GM21619 (cell line): ENCODE data around the gene IL23A.

Experiments used
- ATAC-seq: cut with Tn5 transposase; IDR thresholded peaks from one replicate; pipeline ENCODE4 v1.9.1; 2021; ENCODE audit not compliant: unreplicated experiment

The IL23A gene

DNA sequence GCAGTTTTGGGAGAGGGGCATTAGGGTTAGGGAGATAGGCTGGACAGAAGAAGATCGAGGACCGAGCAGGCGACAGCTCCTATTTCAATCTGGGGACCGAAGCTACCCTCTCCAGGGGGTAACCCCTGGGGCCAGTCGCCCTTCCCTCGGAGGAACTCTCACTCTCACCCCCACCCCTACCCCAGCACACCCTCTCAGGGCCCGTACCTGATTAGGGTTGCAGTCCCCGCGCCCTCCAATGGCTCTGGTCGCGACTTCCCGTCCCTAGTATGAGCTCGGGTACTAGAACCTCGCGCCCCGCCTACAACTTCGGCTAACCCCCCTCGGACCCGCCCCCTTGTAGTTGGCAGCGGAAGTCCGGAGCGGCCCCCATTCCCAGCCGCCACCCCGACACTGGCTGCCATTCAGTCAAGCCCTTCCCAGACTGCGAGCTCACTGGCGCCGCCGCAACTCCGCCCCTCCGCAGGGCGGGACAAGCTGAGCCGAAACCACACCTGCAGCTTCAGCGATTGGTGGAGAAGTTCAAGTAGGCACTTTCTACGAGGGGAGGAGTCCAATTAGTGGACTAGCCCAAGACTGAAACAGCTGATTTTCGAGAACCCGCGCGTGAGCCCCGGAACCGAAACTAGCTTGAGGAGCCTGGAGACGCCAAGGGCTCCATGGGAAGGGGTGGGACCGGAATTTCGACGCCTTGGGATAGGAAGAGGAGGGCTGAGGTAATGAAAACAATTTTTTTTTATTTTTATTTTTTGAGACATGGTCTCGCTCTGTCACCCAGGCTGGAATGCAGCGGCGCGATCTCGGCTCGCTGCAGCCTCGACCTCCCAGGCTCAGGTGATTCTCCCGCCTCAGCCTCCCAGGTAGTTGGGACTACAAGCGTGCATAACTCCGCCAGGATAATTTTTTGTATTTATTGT is 21.4 kb downstream of the IL23A start, which contains the start of gene STAT2:
Gene STAT2, minus strand, starts transcription at position 257 of the 917 bp plus-strand sequence. CDS start 3,536 bp downstream, outside the sequence.
- ATAC-seq: peak; percentile 94

GRCh38 chr12:56361487-56362129 is 22.9 kb downstream of the IL23A start:
- no peak for ATAC-seq

- ATAC-seq: no peak
Measured at GRCh38 chr12:56362130-56363059, 23.7 kb downstream of the IL23A start, which contains the start of gene APOF. Gene APOF, minus strand, starts transcription at chr12:56362857. Its CDS starts 112 bp downstream, at chr12:56362745.

DNA sequence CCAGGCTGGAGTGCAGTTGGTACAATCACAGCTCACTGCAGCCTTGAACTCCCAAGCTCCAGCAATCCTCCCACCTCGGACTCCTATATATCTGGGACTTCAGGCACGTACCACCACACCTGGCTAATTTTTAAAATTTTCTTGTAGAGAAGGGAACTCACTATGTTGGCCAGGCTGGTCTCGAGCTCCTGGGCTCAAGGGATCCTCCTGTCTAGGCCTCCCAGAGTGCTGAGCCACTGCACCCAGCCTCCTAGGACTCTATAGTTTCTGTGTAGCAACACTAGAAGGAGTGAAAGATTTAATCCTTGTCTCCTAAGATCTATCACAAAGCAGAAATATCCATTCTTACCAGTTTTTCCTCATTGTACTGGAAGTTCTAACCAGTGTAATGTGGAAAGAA is 28.3 kb downstream of the IL23A start:
- no peak for ATAC-seq

DNA sequence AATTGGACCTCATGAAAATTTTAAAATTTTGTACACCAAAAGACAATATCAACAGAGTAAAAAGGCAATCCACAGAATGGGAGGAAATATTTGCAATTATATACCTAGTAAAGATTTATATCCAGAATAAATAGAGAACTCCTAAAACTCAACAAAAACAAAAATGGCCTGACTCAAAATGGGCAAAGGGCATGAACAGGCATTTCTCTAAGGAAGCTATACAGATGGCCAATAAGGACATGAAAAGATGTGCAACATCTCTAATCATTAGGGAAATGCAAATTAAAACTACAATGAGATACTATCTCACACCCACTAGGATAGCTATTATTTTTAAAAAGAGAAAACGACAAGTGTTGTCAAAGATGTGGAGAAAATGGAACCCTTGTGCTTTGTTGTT is 34.8 kb downstream of the IL23A start:
- ATAC-seq: no peak

DNA sequence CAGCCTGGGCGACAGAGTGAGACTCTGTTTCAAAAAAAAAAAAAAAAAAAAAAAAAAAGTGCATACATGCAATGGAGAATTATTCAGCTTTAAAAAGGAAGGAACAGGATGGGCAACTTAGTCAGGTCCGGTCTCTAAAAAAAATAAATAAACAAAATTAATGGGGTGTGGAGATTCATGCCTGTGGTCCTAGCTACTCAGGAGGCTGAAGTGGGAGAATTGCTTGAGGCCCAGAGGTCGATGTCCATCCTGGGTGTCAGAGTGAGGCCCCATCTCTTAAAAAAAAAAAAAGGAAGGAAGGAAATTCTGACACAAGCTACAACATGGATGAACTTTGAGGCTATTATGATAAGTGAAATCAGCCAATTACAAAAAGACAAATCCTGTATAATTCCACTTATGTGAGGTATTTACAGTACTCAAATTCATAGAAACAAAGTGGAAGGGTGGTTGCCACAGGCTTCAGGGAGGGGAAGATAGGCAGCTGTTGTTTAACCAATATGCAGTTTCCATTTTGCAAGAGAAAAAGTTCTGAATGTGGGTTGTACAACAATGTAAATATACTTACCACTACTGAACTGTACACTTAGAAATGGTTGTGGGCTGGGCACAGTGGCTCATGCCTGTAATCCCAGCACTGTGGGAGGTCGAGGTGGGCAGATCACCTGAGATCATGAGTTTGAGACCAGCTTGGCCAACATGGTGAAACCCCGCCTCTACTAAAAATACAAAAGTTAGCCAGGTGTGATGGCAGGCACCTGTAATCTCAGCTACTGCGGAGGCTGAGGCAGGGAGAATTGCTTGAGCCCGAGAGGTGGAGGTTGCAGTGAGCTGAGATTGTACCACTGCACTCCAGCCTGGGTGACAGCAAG is 36.3 kb downstream of the IL23A start:
- ATAC-seq: no peak

GRCh38 chr12:56375598-56376434 is 37.1 kb downstream of the IL23A start:
- ATAC-seq: no peak

DNA sequence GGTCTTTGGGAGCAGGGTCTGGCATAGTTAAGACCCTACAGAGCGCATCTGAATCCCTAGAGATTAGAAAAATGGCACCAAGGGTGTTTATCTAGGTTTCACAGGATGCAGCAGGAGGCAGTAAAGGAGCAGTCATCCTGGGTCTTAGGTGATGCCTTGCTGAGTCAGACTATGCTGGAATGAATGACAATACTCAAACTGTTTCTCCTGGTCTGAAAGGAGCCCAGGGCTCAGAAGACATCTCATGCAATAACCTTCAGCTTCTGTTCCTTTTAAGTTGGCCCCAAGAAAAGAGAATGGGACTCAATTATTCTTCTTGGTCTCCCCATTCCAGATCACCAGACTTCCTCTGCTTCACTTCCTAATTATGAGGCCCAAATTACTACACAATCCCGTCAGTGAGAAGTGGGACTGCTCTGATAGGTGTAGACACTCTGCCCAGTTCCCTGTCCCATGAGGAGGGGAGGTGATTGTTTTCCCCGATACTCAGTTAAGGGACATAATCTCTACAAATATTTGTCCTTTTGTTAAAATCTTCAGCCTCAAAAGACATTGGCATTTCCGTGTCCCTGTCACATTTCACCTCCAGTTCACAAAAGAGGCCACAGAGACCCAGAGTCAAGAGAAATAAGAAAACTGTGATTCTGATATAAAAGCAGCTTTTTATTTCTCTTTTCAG is 38.8 kb downstream of the IL23A start:
- ATAC-seq: no peak

DNA sequence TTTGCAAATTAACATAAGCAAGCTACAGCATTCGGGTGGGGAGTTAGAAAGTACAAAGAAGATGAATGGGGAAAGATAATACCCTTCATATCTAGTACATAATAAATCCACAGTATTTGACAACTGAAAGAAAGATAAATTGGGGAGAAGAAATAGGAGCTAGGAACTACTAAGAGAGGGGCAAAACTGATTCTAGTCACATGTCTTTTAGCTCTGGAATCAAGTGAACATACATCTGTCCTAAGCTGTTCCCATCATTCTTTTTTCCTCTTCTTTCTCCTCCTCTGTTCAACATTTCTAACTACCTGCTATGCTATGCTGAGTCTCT is 39.3 kb downstream of the IL23A start:
- no peak for ATAC-seq

- ATAC-seq: no peak
Measured at GRCh38 chr12:56382611-56383010, 43.9 kb downstream of the IL23A start.

GRCh38 chr12:56385873-56386272 is 47.2 kb downstream of the IL23A start:
- no peak for ATAC-seq

- ATAC-seq: no peak
Measured at GRCh38 chr12:56387152-56387736, 48.6 kb downstream of the IL23A start.

GRCh38 chr12:56389412-56389811 is 50.7 kb downstream of the IL23A start:
- no peak for ATAC-seq
